ENCODE measurements around the gene KLHL34. TPM values are rescaled to one million over a fixed set of nuclear protein-coding genes. Genes with fewer than 3 reads are reported as not detected.

The KLHL34 gene
- total RNA-seq, 4 donors from 2014 or later = 0.10 to 0.81 (median 0.32) TPM; not detected in 1

- Histone ChIP-seq H3K27me3 (peaks cover 17% of the 10 kb centered on the region), H3K9me3 (no peaks in the 10 kb centered on the region), H3K4me3 (no peak overlapping the region), H3K36me3 (no peaks in the 10 kb centered on the region), H3K4me1 (no peaks in the 10 kb centered on the region), H3K27ac (no peak overlapping the region)
- no peak for TF ChIP-seq POLR2AphosphoS5 (IDR thresholded peaks at IDR 0.05)
- TF ChIP-seq, protein P1, sequence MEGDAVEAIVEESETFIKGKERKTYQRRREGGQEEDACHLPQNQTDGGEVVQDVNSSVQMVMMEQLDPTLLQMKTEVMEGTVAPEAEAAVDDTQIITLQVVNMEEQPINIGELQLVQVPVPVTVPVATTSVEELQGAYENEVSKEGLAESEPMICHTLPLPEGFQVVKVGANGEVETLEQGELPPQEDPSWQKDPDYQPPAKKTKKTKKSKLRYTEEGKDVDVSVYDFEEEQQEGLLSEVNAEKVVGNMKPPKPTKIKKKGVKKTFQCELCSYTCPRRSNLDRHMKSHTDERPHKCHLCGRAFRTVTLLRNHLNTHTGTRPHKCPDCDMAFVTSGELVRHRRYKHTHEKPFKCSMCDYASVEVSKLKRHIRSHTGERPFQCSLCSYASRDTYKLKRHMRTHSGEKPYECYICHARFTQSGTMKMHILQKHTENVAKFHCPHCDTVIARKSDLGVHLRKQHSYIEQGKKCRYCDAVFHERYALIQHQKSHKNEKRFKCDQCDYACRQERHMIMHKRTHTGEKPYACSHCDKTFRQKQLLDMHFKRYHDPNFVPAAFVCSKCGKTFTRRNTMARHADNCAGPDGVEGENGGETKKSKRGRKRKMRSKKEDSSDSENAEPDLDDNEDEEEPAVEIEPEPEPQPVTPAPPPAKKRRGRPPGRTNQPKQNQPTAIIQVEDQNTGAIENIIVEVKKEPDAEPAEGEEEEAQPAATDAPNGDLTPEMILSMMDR (IDR thresholded peaks at IDR 0.05) = no peak
- no peak for TF ChIP-seq EP300 (IDR thresholded peaks at IDR 0.05)
- no peak for DNase-seq (ENCODE audit: low spot score in 2 of 2)
- WGBS = 71% methylated on average over 6 of the region's 6 CpGs
Measured at GRCh38 chrX:21661316-21661715, 3.2 kb upstream of the KLHL34 start.

GRCh38 chrX:21660156-21660555, 2.0 kb upstream of the KLHL34 start:
- TF ChIP-seq POLR2AphosphoS5 (IDR thresholded peaks at IDR 0.05) (no peak), EP300 (IDR thresholded peaks at IDR 0.05) (no peak)
- peaks cover 17% of the 10 kb centered on the region for H3K27me3 ChIP-seq
- DNase-seq (ENCODE audit: low spot score in 2 of 2) = no peak
- H3K27ac ChIP-seq = no peak overlapping the region
- no peaks in the 10 kb centered on the region for H3K4me1 ChIP-seq
- no peaks in the 10 kb centered on the region for H3K9me3 ChIP-seq
- H3K36me3 ChIP-seq = no peaks in the 10 kb centered on the region
- WGBS = 87% methylated on average over 2 of the region's 2 CpGs
- H3K4me3 ChIP-seq = no peak overlapping the region

GRCh38 chrX:21659320-21659719, 1.2 kb upstream of the KLHL34 start:
- H3K36me3 ChIP-seq = no peaks in the 10 kb centered on the region

GRCh38 chrX:21658746-21659145, 616 bp upstream of the KLHL34 start:
- WGBS = 50% methylated on average over 18 of the region's 23 CpGs
- Histone ChIP-seq H3K36me3 (no peaks in the 10 kb centered on the region), H3K27me3 (peaks cover 17% of the 10 kb centered on the region), H3K4me1 (no peaks in the 10 kb centered on the region), H3K9me3 (no peaks in the 10 kb centered on the region), H3K27ac (no peak overlapping the region), H3K4me3 (peak overlapping the region; percentile 44)
- DNase-seq (ENCODE audit: low spot score in 2 of 2) = no peak
- no peak for TF ChIP-seq EP300 (IDR thresholded peaks at IDR 0.05)
- no peak for TF ChIP-seq POLR2A (IDR thresholded peaks at IDR 0.05)
- TF ChIP-seq POLR2AphosphoS5 (IDR thresholded peaks at IDR 0.05) = no peak
- TF ChIP-seq, protein P1 (IDR thresholded peaks at IDR 0.05) = no peak

More at GRCh38 chrX:21659320-21659719, 1.2 kb upstream of the KLHL34 start:
- peaks cover 17% of the 10 kb centered on the region for H3K27me3 ChIP-seq
- WGBS = 74% methylated on average over 3 of the region's 3 CpGs
- H3K4me3 ChIP-seq = no peak overlapping the region
- TF ChIP-seq, protein P1 (IDR thresholded peaks at IDR 0.05) = no peak
- TF ChIP-seq POLR2AphosphoS5 (IDR thresholded peaks at IDR 0.05) (no peak), POLR2A (IDR thresholded peaks at IDR 0.05) (no peak), EP300 (IDR thresholded peaks at IDR 0.05) (no peak)
- no peaks in the 10 kb centered on the region for H3K9me3 ChIP-seq
- no peak overlapping the region for H3K27ac ChIP-seq
- DNase-seq (ENCODE audit: low spot score in 2 of 2) = no peak
- no peaks in the 10 kb centered on the region for H3K4me1 ChIP-seq

DNA sequence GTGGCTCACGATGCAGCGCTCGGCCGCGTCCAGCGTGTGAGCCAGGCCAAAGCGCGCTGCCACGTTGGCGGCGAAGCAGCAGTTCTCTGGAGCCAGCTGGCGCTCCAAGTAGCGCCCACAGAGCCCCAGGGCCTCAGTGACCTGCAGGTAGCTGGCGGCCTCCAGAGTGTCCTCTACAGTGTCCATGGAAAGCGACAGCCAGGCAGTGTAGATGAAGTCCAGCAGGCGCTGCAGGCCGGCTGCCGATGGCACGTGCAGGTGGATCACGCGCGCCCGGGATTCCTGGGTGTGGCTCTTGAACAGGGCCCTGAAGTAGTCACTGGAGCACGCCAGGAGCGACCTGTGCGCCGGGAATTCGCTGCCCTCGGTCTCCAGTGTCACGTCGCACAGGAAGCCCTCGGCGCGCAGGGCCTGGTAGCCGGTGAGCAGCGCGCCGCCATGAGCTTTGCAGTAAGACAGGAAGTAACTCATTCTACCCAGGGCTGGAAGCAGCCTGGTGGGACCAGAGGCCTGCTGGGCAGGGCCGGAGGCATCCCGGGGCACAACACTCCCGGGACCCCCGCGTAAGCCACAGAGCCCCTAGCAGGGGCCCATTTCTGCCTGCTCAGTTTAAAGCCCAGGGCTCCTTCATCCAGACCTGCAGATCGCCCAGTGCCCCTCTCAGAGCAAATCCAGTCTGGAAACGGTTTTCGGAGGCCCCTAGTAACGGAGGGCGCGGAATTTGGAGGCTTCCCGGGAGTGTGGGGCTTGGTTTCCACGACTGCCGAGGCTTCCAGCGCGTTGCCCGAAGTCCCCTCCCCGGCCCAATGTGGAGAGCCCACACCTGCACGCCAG, 595 bp downstream of the KLHL34 start:
- no peaks in the 10 kb centered on the region for H3K36me3 ChIP-seq
- no peak overlapping the region for H3K27ac ChIP-seq
- H3K27me3 ChIP-seq = peaks cover 17% of the 10 kb centered on the region
- TF ChIP-seq POLR2AphosphoS5 (IDR thresholded peaks at IDR 0.05) (no peak), EP300 (IDR thresholded peaks at IDR 0.05) (no peak), POLR2A (IDR thresholded peaks at IDR 0.05) (no peak)
- TF ChIP-seq, protein P1 (IDR thresholded peaks at IDR 0.05) = no peak
- no peak for DNase-seq (ENCODE audit: low spot score in 2 of 2)
- WGBS = 79% methylated on average over 7 of the region's 57 CpGs
- peak overlapping the region; percentile 44 for H3K4me3 ChIP-seq
- no peaks in the 10 kb centered on the region for H3K9me3 ChIP-seq
- no peaks in the 10 kb centered on the region for H3K4me1 ChIP-seq
